Forelimb muscle (tissue), 1 donor: ENCODE data around the gene TECPR2. TPM values are rescaled to one million over a fixed set of nuclear protein-coding genes. Genes with fewer than 3 reads are reported as not detected.
"Not testable (repeated sequence)": the region's sequence is repeated elsewhere in the genome, so short reads cannot be mapped to it uniquely, and the experiment has no call there.

Source experiments
- DNase-seq: peaks from one replicate; pipeline ENCODE4 v3.0.0-alpha.2; 2013; ENCODE audit warnings: low read depth
- polyA plus RNA-seq: library from polyadenylated mRNA; unstranded; fragments of 120-200 nt; gene quantifications from one replicate; pipeline ENCODE4 v1.2.1, GENCODE V29; 2013; ENCODE audit not compliant: insufficient read length

TECPR2 gene
- polyA plus RNA-seq, 1 donor, result 12.1 TPM

GRCh38 chr14:102507081-102507856, 144.5 kb downstream of the TECPR2 start:
- no peak for DNase-seq

GRCh38 chr14:102507857-102508312, 145.1 kb downstream of the TECPR2 start:
- no peak for DNase-seq

GRCh38 chr14:102508410-102508773, 145.7 kb downstream of the TECPR2 start:
- no peak for DNase-seq

GRCh38 chr14:102508774-102509745, 146.3 kb downstream of the TECPR2 start:
- DNase-seq, result no peak

DNA sequence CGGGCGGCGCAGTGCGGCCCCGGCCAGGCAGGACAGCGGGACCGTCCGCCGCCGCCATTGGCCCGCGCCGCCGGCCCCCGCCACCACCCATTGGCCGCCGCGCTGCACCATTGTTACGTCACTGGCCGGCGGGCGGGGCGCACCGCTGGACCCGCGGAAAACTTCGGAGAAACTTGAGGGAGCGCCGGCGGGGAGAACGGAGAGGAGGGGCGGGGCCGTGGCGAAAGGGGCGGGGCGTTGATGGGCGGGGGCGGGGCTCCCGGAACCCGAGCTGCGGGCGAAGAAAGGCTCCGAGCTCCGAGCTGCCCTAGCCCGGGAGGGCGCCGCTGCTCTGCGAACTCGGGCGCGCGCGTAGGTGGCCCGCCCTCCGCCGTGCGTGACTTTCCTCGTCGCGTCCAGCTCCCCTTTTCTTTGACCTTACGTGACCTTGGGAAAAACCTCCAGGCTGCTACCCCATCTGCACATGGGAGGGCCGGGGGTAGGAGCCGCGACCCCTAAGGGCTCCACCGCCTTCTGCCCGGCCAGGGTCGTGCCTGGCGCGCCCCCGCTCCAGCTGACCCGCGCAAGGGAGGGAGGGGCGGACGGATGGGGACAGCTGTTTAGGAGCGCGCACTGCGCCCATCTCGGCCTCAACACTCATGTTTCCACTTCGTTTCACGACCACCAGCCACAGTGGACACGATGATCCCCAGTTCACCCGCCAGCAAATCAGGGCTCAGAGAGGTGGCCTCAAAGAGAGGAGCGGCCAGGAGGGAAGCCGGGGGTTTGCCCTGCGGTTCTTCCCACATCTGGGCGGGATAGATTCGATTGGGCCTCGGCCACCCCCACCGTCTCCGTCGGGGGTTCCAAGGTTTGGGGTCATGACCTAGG, 147.2 kb downstream of the TECPR2 start, which contains the start of gene ANKRD9:
Gene ANKRD9 (minus strand): TSS at position 31 of the 870 bp plus-strand sequence. CDS start 1,887 bp downstream, outside the sequence.
- peak; percentile 67 for DNase-seq

GRCh38 chr14:102510616-102511520, 148.1 kb downstream of the TECPR2 start:
- DNase-seq, result no peak

DNA sequence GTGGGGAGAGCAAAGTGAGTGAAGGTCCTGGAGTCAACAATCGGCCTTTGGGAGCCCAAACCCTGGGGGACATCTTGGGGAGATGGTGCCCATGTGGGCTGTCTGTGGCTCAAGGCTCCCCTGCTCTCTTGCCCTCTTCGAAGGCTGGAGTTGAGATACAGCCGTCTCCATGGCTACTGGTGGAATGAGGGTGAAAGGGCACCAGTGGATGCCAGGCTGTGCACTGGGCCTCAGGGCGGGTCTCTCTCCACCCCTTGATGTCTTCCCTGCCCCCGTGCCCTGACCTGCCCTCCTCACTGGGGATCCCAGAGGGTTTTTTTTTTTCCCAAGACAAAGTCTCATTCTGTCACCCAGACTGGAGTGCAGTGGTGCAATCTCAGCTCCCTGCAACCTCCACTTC, 148.8 kb downstream of the TECPR2 start:
- DNase-seq, result no peak

- no peak for DNase-seq
Observed at GRCh38 chr14:102512793-102513300, 150.1 kb downstream of the TECPR2 start.

- DNase-seq, result no peak
Observed at GRCh38 chr14:102513899-102514772, 151.4 kb downstream of the TECPR2 start.

- DNase-seq, result no peak
Observed at GRCh38 chr14:102514987-102515733, 152.4 kb downstream of the TECPR2 start.

DNA sequence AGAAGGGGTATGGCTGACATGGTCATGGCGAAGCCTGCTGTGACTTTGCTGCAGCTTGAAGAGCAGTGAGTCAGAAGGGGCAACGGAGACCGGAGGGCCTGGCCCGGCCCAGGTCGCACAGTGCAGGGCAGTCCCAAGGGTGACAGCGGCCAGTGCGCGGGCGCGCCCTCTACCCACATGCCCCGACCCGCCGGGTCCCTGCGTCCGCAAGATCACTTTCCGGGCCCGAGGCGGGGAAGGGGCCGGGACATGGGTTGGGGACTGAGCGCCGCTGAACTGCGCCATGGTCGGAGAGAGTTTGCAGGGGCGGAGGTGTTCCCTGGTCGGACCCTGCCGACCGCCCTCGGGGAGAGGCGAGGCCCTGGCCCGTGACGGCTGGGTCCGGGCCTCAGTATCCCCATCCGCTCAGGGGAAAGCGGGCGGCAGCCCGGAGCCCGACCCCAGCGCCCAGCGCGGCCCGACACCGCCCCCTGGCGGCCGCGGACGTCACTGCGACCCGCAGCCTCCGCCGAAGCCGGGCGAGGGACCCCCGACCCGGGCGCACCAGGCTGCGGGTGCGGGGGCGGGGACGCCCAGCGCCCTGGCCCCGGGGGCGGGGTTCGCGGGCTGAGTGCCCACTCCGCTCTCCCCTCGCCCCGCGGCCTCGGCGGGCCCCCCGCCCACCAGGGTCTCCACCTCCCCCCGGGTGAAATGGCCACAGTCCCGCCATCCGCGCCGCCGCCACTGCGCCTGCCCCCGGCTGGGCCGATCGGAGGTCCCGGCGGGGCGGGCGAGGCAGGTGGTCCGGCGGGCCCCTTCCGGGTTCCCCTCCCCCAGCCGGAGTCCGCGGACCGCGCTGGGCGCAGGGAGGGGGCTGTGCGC, 154.0 kb downstream of the TECPR2 start:
- DNase-seq, result no peak

DNA sequence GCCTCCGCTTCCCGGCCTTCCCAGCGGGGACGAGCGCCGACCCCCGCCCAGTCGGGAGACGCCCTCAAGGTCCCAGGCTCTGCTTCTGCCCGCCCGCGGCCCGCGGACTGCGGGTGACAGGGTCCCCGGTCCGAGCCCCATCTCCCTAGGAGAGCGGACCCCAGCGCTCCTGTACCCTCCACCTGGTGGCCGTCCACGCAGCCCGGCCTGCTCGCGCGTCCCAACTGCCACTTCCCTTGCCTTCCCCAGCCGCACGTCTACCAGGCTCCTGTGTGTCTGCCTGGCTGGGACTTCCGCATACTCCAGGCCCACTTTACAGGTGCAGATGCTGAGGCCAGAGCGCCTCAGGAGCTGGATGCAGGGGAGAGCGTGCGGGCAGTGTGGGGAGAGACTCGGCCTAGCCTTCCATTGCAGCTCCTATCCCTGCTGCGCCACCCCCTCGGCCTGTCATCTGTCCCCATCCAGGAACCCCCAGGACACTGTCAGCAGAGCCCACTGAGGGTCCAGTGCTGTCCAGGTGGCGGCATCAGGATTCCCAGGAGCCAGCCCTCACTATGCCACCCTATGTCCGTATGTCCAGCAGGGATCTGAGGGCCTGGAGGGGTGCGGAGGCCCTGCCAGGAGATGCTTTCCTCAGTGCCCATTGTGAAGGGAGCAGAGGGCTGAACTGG, 154.8 kb downstream of the TECPR2 start:
- no peak for DNase-seq

DNA sequence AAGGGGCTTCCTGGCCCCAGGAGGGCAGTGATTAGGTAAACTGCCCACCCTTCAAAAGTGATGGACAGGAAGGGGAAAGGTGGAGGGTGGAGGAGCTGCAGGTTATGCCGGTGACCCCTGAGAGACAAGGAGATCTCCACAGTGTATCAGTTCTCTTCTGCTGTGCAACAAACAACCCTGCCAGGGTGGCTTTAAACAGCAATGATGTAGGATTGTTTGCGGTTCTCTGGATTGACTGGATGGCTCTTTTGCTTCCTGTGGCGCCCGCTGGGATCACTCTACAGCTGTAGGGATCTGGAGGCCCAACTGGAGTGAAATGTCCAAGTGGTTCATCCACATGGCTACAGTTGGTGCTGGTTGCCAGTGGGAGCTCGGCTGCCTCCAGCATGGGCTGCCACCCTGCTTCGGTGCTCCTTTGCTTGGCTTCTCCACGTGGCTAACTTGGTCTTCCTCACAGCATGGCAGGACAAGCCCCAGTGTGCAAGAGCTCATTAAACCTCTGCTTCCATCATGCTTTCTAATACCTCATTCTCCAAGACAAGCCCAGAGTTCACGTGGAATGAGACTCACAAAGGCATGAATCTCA, 155.4 kb downstream of the TECPR2 start:
- no peak for DNase-seq

DNA sequence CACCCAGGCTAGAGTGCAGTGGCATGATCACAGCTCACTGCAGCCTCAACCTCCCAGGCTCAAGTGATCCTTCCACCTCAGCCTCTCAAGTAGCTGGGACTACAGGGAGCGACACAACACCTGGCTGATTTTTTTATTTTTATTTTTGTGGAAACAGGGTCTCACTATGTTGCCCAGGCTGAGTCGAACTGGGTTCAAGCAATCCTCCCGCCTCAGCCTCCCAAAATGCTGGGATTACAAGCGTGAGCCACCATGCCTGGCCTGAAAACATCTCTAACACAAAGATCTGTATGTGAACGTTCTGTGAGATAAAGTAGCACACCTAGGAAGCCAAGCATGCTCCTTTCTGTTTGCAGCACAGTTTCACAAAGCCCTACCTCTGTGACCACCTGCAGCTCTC, 157.0 kb downstream of the TECPR2 start:
- DNase-seq, result not testable (repeated sequence)

- DNase-seq, result no peak
Observed at GRCh38 chr14:102523200-102523568, 160.4 kb downstream of the TECPR2 start.
